ENCODE results near the gene KCNC1. TPM values are rescaled to one million over a fixed set of nuclear protein-coding genes. Genes with fewer than 3 reads are reported as not detected.

Gene KCNC1
- total and polyA plus RNA-seq, 2 experiments from 2014 or later, result 0.11 TPM; not detected in 1

DNA sequence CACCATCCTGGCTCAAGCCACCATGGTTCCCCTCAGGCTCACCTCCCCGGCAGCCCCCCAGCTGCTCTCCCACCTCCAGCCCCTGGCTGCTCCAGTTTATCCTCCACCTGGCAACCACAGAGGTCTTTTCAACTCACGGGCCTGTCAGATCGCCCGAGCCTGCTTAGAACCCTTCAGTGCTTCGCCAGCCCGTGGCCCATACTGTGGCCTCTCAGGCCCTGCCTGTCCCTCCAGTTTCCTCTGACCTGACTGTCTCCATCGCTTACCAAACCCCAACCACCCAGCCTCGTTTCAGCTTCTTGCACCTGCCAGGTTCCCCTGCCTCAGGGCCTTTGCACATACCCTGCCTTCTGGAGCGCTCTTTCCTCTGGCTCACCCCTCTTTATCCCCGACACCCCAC is 6.9 kb downstream of the KCNC1 start:
- peaks cover 3% of the 10 kb centered on the region; the same call in 2 of the 3 replicates for H3K9me3 Mint-ChIP-seq
- Histone ChIP-seq H3K79me2 (replicated peaks; ENCODE audit: insufficient read depth) (no peaks in the 10 kb centered on the region), H3F3A (replicated peaks; ENCODE audit: low read depth) (no peaks in the 10 kb centered on the region), H3K36me3 (ENCODE audit: insufficient read depth) (no peaks in the 10 kb centered on the region; the same call in 1 of the 2 replicates), H3K27me3 (ENCODE audit: insufficient read depth) (peaks cover 34% of the 10 kb centered on the region), H4K20me1 (replicated peaks; ENCODE audit: insufficient read depth) (peaks cover 6% of the 10 kb centered on the region; the same call in 1 of the 2 replicates), H3K4me1 (ENCODE audit: insufficient read depth) (peaks cover 15% of the 10 kb centered on the region), H3K4me2 (no peak overlapping the region), H3K4me3 (no peak overlapping the region), H3K9me2 (ENCODE audit: insufficient read depth) (no peaks in the 10 kb centered on the region), H2AFZ (no peak overlapping the region), H3K27ac (ENCODE audit: low read depth) (no peak overlapping the region)
- DNase-seq (ENCODE audit: low spot score) (no peak), ATAC-seq (no peak)
- no peak overlapping the region for H3K27ac Mint-ChIP-seq
- H3K36me3 Mint-ChIP-seq (ENCODE audit: low read depth), result no peaks in the 10 kb centered on the region; the same call in 2 of the 3 replicates
- no peak overlapping the region for H3K4me3 Mint-ChIP-seq
- TF ChIP-seq, protein P1, sequence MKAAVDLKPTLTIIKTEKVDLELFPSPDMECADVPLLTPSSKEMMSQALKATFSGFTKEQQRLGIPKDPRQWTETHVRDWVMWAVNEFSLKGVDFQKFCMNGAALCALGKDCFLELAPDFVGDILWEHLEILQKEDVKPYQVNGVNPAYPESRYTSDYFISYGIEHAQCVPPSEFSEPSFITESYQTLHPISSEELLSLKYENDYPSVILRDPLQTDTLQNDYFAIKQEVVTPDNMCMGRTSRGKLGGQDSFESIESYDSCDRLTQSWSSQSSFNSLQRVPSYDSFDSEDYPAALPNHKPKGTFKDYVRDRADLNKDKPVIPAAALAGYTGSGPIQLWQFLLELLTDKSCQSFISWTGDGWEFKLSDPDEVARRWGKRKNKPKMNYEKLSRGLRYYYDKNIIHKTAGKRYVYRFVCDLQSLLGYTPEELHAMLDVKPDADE (IDR thresholded peaks at IDR 0.05), result no peak
- no peak for TF ChIP-seq POLR2AphosphoS5 (IDR thresholded peaks at IDR 0.05; ENCODE audit: low read depth)
- TF ChIP-seq ZNF331 (CRISPR knock-in tag; IDR thresholded peaks at IDR 0.05; ENCODE audit: low read depth), result no peak
- TF ChIP-seq EZH2 (IDR thresholded peaks at IDR 0.05; ENCODE audit: low read depth, unreplicated experiment), result no peak
- no peak for TF ChIP-seq ZNF114 (CRISPR knock-in tag; IDR thresholded peaks at IDR 0.05)
- TF ChIP-seq CREB1 (CRISPR knock-in tag; IDR thresholded peaks at IDR 0.05; ENCODE audit: low read depth), result no peak
- TF ChIP-seq, protein P2, sequence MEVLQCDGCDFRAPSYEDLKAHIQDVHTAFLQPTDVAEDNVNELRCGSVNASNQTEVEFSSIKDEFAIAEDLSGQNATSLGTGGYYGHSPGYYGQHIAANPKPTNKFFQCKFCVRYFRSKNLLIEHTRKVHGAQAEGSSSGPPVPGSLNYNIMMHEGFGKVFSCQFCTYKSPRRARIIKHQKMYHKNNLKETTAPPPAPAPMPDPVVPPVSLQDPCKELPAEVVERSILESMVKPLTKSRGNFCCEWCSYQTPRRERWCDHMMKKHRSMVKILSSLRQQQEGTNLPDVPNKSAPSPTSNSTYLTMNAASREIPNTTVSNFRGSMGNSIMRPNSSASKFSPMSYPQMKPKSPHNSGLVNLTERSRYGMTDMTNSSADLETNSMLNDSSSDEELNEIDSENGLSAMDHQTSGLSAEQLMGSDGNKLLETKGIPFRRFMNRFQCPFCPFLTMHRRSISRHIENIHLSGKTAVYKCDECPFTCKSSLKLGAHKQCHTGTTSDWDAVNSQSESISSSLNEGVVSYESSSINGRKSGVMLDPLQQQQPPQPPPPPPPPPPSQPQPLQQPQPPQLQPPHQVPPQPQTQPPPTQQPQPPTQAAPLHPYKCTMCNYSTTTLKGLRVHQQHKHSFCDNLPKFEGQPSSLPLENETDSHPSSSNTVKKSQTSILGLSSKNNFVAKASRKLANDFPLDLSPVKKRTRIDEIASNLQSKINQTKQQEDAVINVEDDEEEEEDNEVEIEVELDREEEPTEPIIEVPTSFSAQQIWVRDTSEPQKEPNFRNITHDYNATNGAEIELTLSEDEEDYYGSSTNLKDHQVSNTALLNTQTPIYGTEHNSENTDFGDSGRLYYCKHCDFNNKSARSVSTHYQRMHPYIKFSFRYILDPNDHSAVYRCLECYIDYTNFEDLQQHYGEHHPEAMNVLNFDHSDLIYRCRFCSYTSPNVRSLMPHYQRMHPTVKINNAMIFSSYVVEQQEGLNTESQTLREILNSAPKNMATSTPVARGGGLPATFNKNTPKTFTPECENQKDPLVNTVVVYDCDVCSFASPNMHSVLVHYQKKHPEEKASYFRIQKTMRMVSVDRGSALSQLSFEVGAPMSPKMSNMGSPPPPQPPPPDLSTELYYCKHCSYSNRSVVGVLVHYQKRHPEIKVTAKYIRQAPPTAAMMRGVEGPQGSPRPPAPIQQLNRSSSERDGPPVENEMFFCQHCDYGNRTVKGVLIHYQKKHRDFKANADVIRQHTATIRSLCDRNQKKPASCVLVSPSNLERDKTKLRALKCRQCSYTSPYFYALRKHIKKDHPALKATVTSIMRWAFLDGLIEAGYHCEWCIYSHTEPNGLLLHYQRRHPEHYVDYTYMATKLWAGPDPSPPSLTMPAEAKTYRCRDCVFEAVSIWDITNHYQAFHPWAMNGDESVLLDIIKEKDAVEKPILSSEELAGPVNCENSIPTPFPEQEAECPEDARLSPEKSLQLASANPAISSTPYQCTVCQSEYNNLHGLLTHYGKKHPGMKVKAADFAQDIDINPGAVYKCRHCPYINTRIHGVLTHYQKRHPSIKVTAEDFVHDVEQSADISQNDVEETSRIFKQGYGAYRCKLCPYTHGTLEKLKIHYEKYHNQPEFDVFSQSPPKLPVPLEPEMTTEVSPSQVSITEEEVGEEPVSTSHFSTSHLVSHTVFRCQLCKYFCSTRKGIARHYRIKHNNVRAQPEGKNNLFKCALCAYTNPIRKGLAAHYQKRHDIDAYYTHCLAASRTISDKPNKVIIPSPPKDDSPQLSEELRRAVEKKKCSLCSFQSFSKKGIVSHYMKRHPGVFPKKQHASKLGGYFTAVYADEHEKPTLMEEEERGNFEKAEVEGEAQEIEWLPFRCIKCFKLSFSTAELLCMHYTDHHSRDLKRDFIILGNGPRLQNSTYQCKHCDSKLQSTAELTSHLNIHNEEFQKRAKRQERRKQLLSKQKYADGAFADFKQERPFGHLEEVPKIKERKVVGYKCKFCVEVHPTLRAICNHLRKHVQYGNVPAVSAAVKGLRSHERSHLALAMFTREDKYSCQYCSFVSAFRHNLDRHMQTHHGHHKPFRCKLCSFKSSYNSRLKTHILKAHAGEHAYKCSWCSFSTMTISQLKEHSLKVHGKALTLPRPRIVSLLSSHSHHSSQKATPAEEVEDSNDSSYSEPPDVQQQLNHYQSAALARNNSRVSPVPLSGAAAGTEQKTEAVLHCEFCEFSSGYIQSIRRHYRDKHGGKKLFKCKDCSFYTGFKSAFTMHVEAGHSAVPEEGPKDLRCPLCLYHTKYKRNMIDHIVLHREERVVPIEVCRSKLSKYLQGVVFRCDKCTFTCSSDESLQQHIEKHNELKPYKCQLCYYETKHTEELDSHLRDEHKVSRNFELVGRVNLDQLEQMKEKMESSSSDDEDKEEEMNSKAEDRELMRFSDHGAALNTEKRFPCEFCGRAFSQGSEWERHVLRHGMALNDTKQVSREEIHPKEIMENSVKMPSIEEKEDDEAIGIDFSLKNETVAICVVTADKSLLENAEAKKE (CRISPR knock-in tag; IDR thresholded peaks at IDR 0.05), result no peak
- peaks cover 33% of the 10 kb centered on the region for H3K27me3 Mint-ChIP-seq (ENCODE audit: insufficient read depth, low read depth, poor library complexity)
- peaks cover 10% of the 10 kb centered on the region for H3K4me1 Mint-ChIP-seq

All from GM23338 (cell line).